Right lobe of liver (tissue), 6 donors: ENCODE measurements around the gene RELT. TPM values are rescaled to one million over a fixed set of nuclear protein-coding genes. Genes with fewer than 3 reads are reported as not detected.

ENCODE experiments used
- ATAC-seq, 4 donors: fragments of 200-7000 bp; cut with Tn5 transposase; one replicate each; pipeline ENCODE4 v1.9.1; 2020; ENCODE audit warnings: mild to moderate bottlenecking in 4 of 4, moderate library complexity in 4 of 4
- DNase-seq, 3 donors: peaks; one replicate each; pipeline ENCODE4 v3.0.0-alpha.2; 2020
- H3K27ac ChIP-seq, 3 donors: fragments of 200-600 bp; one replicate each; pipeline ENCODE4 v1.8.0; 2022
- H3K27me3 ChIP-seq, 2 donors: fragments of 200-600 bp; one replicate each; pipeline ENCODE4 v1.8.0; 2022
- H3K36me3 ChIP-seq, 4 donors: fragments of 200-600 bp; sonication (generic) in 1 of 4; one replicate each; pipeline versions ENCODE4 v1.5.1 to v1.8.0; 2017 to 2022; ENCODE audit warnings: control low read depth in 1 of 4
- H3K4me1 ChIP-seq, 4 donors: fragments of 200-600 bp; sonication (generic) in 1 of 4; one replicate each; pipeline versions ENCODE4 v1.5.1 to v1.8.0; 2017 to 2022; ENCODE audit warnings: control low read depth in 1 of 4
- H3K4me3 ChIP-seq, 3 donors: fragments of 200-600 bp; one replicate each; pipeline ENCODE4 v1.8.0; 2022
- H3K9me3 ChIP-seq, 4 donors: fragments of 200-600 bp; sonication (generic) in 1 of 4; one replicate each; pipeline versions ENCODE4 v1.5.1 to v1.8.0; 2017 to 2022; ENCODE audit warnings: control low read depth in 1 of 4
- CTCF ChIP-seq, 4 donors: fragments of 200-600 bp in 3 of 4; fragments of 450-650 bp in 1 of 4; IDR thresholded peaks; one replicate each; pipeline versions ENCODE4 v1.5.1 to v1.8.0; 2016 to 2022; ENCODE audit warnings: antibody characterized with exemption in 4 of 4, mild to moderate bottlenecking in 2 of 4
- POLR2A ChIP-seq: fragments of 450-650 bp; IDR thresholded peaks from one replicate; pipeline ENCODE4 v1.6.1; 2017; ENCODE audit warnings: antibody characterized with exemption, mild to moderate bottlenecking
- WGBS: methylation state at CpG from one replicate; pipeline ENCODE4 v1.1.6; 2018; ENCODE audit warnings: low coverage, low lambda C conversion rate; ENCODE audit not compliant: insufficient coverage; ENCODE audit errors: missing lambda C conversion rate; 5-methylcytosine and 5-hydroxymethylcytosine counted together
- intact Hi-C, 2 donors: fragments of 100-400 bp; cut with DNase I; formaldehyde crosslinking; loops; one replicate each; pipeline versions ENCODE4 v1.11.2 to v1.14.1; 2022
- total RNA-seq, 6 experiments: library from RNA; depleted of rRNA in 2 of 6; stranded (reverse); fragments of >200 nt in 2 of 6; fragmentation: NEBNext Ultra II Directional in 3 of 6; extraction: Animal tissue kit (Norgen Biotek cat#: 25700) in 3 of 6; gene quantifications; one replicate each; pipeline versions ENCODE4 v1.1.0 to v1.2.4, GENCODE V29; 2016 to 2023
- donor health status: DM: no; HTN: yes; CAD: no.
- donor health status: DM: no; HTN: no; CAD: no.
- donor health status: DM: no; HTN: no; CAD: no.
- donor health status: DM: no; HTN: yes; CAD: no.
- donor health status: DM: no; HTN: yes; CAD: no.

The RELT gene
- total RNA-seq, 6 experiments from 2014 or later: 0.81 to 5.4 (median 1.6) TPM

DNA sequence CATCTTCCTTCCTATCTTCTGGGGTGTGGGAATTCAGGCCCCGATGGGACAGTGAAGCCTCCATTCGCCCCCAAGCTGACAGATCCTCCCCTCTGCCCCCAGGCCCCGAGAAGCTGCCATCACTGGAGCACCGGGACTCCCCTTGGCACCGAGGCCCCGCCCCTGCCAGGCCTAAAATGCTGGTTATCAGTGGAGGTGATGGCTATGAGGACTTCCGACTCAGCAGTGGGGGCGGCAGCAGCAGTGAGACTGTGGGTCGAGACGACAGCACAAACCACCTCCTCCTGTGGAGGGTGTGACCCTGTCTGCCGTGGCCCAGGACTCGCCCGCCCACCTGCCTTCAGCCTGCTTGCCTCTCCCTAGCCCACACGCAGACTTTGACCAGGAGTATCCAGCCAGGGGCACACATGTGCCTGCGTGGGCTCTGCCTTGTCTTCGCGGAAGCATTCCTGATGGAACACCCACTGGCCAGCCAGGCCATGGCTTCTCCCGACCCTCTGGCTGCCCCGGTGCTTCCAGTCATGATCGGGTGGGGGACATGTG lies 8.6 kb upstream of the RELT start:
- intact Hi-C loops: no loop called here
- DNase-seq: no peak
- H3K4me1 ChIP-seq: no peaks in the 10 kb centered on the region
- no peaks in the 10 kb centered on the region for H3K27me3 ChIP-seq
- no peaks in the 10 kb centered on the region for H3K9me3 ChIP-seq
- 57% methylated on average over 1 of the region's 20 CpGs for WGBS
- H3K27ac ChIP-seq: no peak overlapping the region
- no peak overlapping the region for H3K4me3 ChIP-seq
- TF ChIP-seq CTCF (IDR thresholded peaks at IDR 0.05): no peak
- TF ChIP-seq POLR2A: no peak
- ATAC-seq: no peak
- H3K36me3 ChIP-seq: no peaks in the 10 kb centered on the region

DNA sequence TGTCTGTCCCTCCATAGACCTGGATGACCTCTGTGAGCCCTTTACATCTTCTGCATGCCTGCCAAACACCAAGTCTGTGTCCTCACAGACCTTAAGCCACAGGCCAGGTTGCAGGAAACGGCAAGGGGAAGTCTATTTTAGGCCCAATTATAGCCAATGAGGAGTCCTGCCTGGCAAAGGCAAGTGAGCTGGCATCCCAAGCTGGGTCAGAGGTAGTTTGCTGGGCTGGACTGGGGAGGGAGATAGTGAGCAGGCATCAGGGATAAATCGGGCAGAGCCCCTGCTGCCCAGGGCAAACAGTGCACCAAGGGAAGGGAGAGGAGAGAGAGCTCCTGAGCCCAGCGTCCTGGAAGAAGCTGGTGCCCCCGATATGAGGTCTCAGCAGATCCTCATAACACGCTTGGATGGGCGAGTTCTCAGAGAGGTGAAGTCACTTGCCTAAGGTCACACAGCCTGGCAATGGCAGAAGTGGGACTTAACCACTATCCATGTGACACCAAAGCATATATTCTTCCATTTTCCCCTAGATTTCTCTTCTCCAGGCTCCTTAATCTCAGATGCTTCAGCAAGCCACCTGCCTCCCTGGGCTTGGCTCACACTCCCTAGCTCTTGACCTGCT lies 3.7 kb upstream of the RELT start:
- no peaks in the 10 kb centered on the region for H3K27me3 ChIP-seq
- ATAC-seq: no peak
- H3K27ac ChIP-seq: no peak overlapping the region
- intact Hi-C loops: no loop called here
- H3K9me3 ChIP-seq: no peaks in the 10 kb centered on the region
- no peaks in the 10 kb centered on the region for H3K36me3 ChIP-seq
- TF ChIP-seq POLR2A (no peak), CTCF (IDR thresholded peaks at IDR 0.05) (no peak)
- no peak for DNase-seq
- no peak overlapping the region for H3K4me3 ChIP-seq
- peaks cover 0 to 4% (median 1%) of the 10 kb centered on the region in 4 donors for H3K4me1 ChIP-seq
- WGBS: 45% methylated on average over 3 of the region's 6 CpGs

DNA sequence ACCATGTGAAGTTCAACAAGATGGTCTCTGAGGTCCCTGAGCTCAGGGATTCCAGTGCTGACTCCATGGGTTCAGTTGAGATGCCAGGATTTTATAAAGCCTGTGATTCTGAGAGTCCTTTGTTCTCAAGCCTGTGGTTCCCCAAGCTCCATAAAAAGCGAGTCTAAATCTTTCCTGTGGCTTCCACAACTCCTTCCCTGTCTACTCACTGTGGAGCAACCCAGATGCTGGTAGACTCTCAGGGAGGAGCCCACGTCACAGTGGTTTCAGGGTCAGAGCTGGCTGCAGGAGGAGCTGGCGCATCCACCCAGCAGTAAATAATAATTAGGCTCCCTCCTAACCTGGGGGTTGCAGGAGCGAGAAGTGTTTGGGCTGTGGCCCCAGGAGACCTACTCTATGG lies 2.0 kb upstream of the RELT start:
- H3K4me1 ChIP-seq: peaks cover 0 to 4% (median 1%) of the 10 kb centered on the region in 4 donors
- TF ChIP-seq CTCF (IDR thresholded peaks at IDR 0.05): no peak
- no peak for TF ChIP-seq POLR2A
- WGBS: 80% methylated on average over 1 of the region's 4 CpGs
- ATAC-seq: no peak
- DNase-seq: no peak
- no peaks in the 10 kb centered on the region for H3K36me3 ChIP-seq
- no peaks in the 10 kb centered on the region for H3K9me3 ChIP-seq
- no peak overlapping the region for H3K4me3 ChIP-seq
- H3K27me3 ChIP-seq: no peaks in the 10 kb centered on the region
- intact Hi-C loops: no loop called here
- H3K27ac ChIP-seq: no peak overlapping the region

- TF ChIP-seq POLR2A: no peak
- TF ChIP-seq CTCF (IDR thresholded peaks at IDR 0.05): no peak
- 53% methylated on average over 2 of the region's 6 CpGs for WGBS
- peaks cover 0 to 4% (median 1%) of the 10 kb centered on the region in 4 donors for H3K4me1 ChIP-seq
- H3K4me3 ChIP-seq: peak overlapping the region in 2 of 3 donors; percentile 65 to 72
- ATAC-seq (no peak), DNase-seq (no peak)
- H3K9me3 ChIP-seq: no peaks in the 10 kb centered on the region
- no peaks in the 10 kb centered on the region for H3K36me3 ChIP-seq
- H3K27me3 ChIP-seq: no peaks in the 10 kb centered on the region
- peak overlapping the region in 2 of 3 donors; percentile 79 to 89 for H3K27ac ChIP-seq
- intact Hi-C loops: no loop called here
Observed at GRCh38 chr11:73375830-73376159, 404 bp upstream of the RELT start.
